DOHH2 (cell line): ENCODE results near the gene DACT2.
"Not testable (repeated sequence)": the region's sequence is repeated elsewhere in the genome, so short reads cannot be mapped to it uniquely, and the experiment has no call there.

Experiments
- H3F3A ChIP-seq: fragments of 200-600 bp; sonication (generic), shearing (Covaris generic); 2 replicates; pipeline ENCODE4 v1.6.0; 2016; ENCODE audit warnings: antibody characterized with exemption, mild to moderate bottlenecking; ENCODE audit not compliant: control insufficient read depth, insufficient read depth
- H3K27ac ChIP-seq: fragments of 200-600 bp; sonication (generic); 2 replicates; pipeline ENCODE4 v1.5.1; 2014; ENCODE audit warnings: low read depth, mild to moderate bottlenecking, low read length, moderate library complexity
- H3K27me3 ChIP-seq: fragments of 200-600 bp; sonication (generic); 2 replicates; pipeline ENCODE4 v1.6.1; 2014; ENCODE audit warnings: mild to moderate bottlenecking, low read length, mixed read lengths; ENCODE audit not compliant: control insufficient read depth
- H3K36me3 ChIP-seq: fragments of 200-600 bp; sonication (generic); 2 replicates; pipeline ENCODE4 v1.6.1; 2014; ENCODE audit warnings: mild to moderate bottlenecking, low read length, moderate library complexity, mixed read lengths; ENCODE audit not compliant: control insufficient read depth
- H3K4me1 ChIP-seq: fragments of 200-600 bp; sonication (generic); 2 replicates; pipeline ENCODE4 v1.6.1; 2014; ENCODE audit warnings: mild to moderate bottlenecking, low read length, mixed read lengths; ENCODE audit not compliant: control insufficient read depth
- H3K4me2 ChIP-seq: fragments of 200-600 bp; sonication (generic); 2 replicates; pipeline ENCODE4 v1.6.0; 2014; ENCODE audit warnings: mild to moderate bottlenecking, low read length, moderate library complexity
- H3K4me3 ChIP-seq: fragments of 200-600 bp; sonication (generic); 2 replicates; pipeline ENCODE4 v1.5.1; 2014; ENCODE audit warnings: mild to moderate bottlenecking, low read length, mixed read lengths
- H3K79me2 ChIP-seq: fragments of 200-600 bp; sonication (generic); 2 replicates; pipeline ENCODE4 v1.6.1; 2014; ENCODE audit warnings: mild to moderate bottlenecking, low read length, mixed read lengths; ENCODE audit not compliant: control insufficient read depth
- H3K9me2 ChIP-seq: fragments of 200-600 bp; sonication (generic); replicated peaks from 2 replicates; pipeline ENCODE4 v1.6.1; 2014; ENCODE audit warnings: mild to moderate bottlenecking, low read length, mixed read lengths; ENCODE audit not compliant: control insufficient read depth
- H3K9me3 ChIP-seq: fragments of 200-600 bp; sonication (generic); 2 replicates; pipeline ENCODE4 v1.6.1; 2014; ENCODE audit warnings: antibody characterized with exemption, low read length, mixed read lengths; ENCODE audit not compliant: control insufficient read depth, insufficient read depth
- H4K20me1 ChIP-seq: fragments of 200-600 bp; sonication (generic); 2 replicates; pipeline ENCODE4 v1.6.0; 2014; ENCODE audit warnings: low read depth, mild to moderate bottlenecking, antibody characterized with exemption, low read length, moderate library complexity; ENCODE audit not compliant: control insufficient read depth, insufficient read depth
- CTCF ChIP-seq: fragments of 200-600 bp; sonication (generic); IDR thresholded peaks from one replicate; pipeline ENCODE4 v1.5.1; 2014; ENCODE audit warnings: antibody characterized with exemption, mild to moderate bottlenecking, low read depth, low read length; ENCODE audit not compliant: poor library complexity, severe bottlenecking
- EZH2phosphoT487 ChIP-seq: fragments of 200-600 bp; sonication (generic); IDR thresholded peaks from 2 replicates; pipeline ENCODE4 v1.6.1; 2017; ENCODE audit warnings: borderline replicate concordance, mild to moderate bottlenecking, antibody characterized with exemption, low read length, moderate library complexity, mixed read lengths

DACT2 gene

DNA sequence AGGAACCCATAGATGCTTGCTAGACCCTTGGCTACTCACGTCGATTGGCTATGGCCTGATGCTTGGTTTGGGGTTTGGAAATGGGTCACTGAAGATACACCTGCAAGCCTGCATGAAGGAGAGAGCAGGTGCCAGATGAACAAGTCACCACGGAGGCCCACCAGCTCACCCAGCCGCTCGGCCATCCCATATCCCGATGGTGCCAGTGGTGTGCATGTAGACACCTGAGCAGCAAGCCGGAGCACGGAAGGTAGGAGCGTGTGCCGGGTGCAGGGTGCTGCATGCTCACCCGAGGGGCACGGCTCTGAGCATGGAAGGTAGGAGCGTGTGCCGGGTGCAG lies 35.9 kb downstream of the DACT2 start:
- TF ChIP-seq CTCF: no peak
- no peak for TF ChIP-seq EZH2phosphoT487
- no peaks in the 10 kb centered on the region for H3K36me3 ChIP-seq
- H3K4me3 ChIP-seq: no peak overlapping the region
- no peak overlapping the region for H3K4me2 ChIP-seq
- no peaks in the 10 kb centered on the region for H4K20me1 ChIP-seq
- peaks cover under 1% of the 10 kb centered on the region; the same call in 1 of the 2 replicates for H3K9me3 ChIP-seq
- no peaks in the 10 kb centered on the region for H3K79me2 ChIP-seq
- H3F3A ChIP-seq: no peaks in the 10 kb centered on the region
- no peaks in the 10 kb centered on the region for H3K4me1 ChIP-seq
- no peaks in the 10 kb centered on the region for H3K9me2 ChIP-seq
- no peak overlapping the region for H3K27ac ChIP-seq
- no peaks in the 10 kb centered on the region for H3K27me3 ChIP-seq

- H3K27ac ChIP-seq: no peak overlapping the region
- H3K27me3 ChIP-seq: no peaks in the 10 kb centered on the region
- no peaks in the 10 kb centered on the region for H3K4me1 ChIP-seq
- no peak overlapping the region for H3K4me3 ChIP-seq
- H3F3A ChIP-seq: no peaks in the 10 kb centered on the region
- TF ChIP-seq EZH2phosphoT487 (no peak), CTCF (no peak)
- no peaks in the 10 kb centered on the region for H3K36me3 ChIP-seq
- H3K4me2 ChIP-seq: no peak overlapping the region
- H4K20me1 ChIP-seq: no peaks in the 10 kb centered on the region
- no peaks in the 10 kb centered on the region for H3K9me2 ChIP-seq
- H3K79me2 ChIP-seq: no peaks in the 10 kb centered on the region
- H3K9me3 ChIP-seq: peaks cover 3% of the 10 kb centered on the region; the same call in 1 of the 2 replicates
Measured at GRCh38 chr6:168282985-168283685, 36.4 kb downstream of the DACT2 start.

- no peaks in the 10 kb centered on the region for H3K36me3 ChIP-seq
- H3K9me3 ChIP-seq: peaks cover 3% of the 10 kb centered on the region; the same call in 1 of the 2 replicates
- no peak overlapping the region for H3K4me2 ChIP-seq
- H4K20me1 ChIP-seq: no peaks in the 10 kb centered on the region
- no peaks in the 10 kb centered on the region for H3K27me3 ChIP-seq
- H3K9me2 ChIP-seq: no peaks in the 10 kb centered on the region
- no peak overlapping the region for H3K27ac ChIP-seq
- TF ChIP-seq CTCF (no peak), EZH2phosphoT487 (no peak)
- no peaks in the 10 kb centered on the region for H3K4me1 ChIP-seq
- H3K4me3 ChIP-seq: no peak overlapping the region
- no peaks in the 10 kb centered on the region for H3K79me2 ChIP-seq
- no peaks in the 10 kb centered on the region for H3F3A ChIP-seq
Measured at GRCh38 chr6:168281826-168282225, 37.8 kb downstream of the DACT2 start.

DNA sequence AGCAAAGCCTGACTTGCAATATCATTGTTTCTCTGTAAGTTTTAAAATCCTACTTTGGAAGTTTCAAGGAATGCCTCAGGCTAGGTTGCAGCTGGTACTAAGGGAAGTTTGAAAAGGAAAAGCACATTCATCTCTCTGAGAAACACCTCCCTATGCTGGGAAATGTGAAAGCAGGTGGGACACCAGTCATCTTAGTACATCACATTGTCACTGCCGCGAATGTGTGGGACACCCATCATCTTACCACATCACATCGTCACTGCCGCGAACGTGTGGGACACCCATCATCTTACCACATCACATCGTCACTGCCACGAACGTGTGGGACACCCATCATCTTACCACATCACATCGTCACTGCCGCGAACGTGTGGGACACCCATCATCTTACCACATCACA lies 38.3 kb downstream of the DACT2 start:
- not testable (repeated sequence) for H4K20me1 ChIP-seq, H3K4me2 ChIP-seq, H3K36me3 ChIP-seq, H3K9me3 ChIP-seq, H3F3A ChIP-seq, H3K4me3 ChIP-seq, H3K79me2 ChIP-seq, H3K9me2 ChIP-seq, H3K27me3 ChIP-seq, H3K27ac ChIP-seq, H3K4me1 ChIP-seq
